Calu3 (cell line): ENCODE data around the gene PREP. TPM values are rescaled to one million over a fixed set of nuclear protein-coding genes. Genes with fewer than 3 reads are reported as not detected.
A peak's percentile ranks its signal among the peaks of the same experiment; 100 is the strongest.

Experiments
- BruUV-seq: library from RNA; stranded (reverse); fragments of 400-500 nt; replicated peaks from 2 replicates; lab custom pipeline; 2021; lab: Mats Ljungman, UMichigan
- CTCF ChIA-PET: fragments of 300-600 bp; sonication (Branson Sonifier 250); formaldehyde crosslinking; loops from one replicate; lab custom pipeline; 2022; ENCODE audit warnings: antibody characterized with exemption; lab: Charles Lee
- DNase-seq: peaks from one replicate; pipeline ENCODE4 v3.0.0; 2022
- H3K27ac Mint-ChIP-seq: one replicate; pipeline ENCODE4 v1.8.0; 2022; ENCODE audit warnings: mixed read lengths; ENCODE audit not compliant: unreplicated experiment
- H3K27me3 Mint-ChIP-seq: one replicate; pipeline ENCODE4 v1.8.0; 2022; ENCODE audit warnings: mixed read lengths; ENCODE audit not compliant: unreplicated experiment
- H3K36me3 Mint-ChIP-seq: one replicate; pipeline ENCODE4 v1.8.0; 2022; ENCODE audit warnings: mild to moderate bottlenecking, moderate library complexity, mixed read lengths; ENCODE audit not compliant: insufficient read depth, unreplicated experiment
- H3K4me1 Mint-ChIP-seq: one replicate; pipeline ENCODE4 v1.8.0; 2022; ENCODE audit warnings: mild to moderate bottlenecking, low read depth, mixed read lengths; ENCODE audit not compliant: unreplicated experiment
- H3K4me3 Mint-ChIP-seq: one replicate; pipeline ENCODE4 v1.8.0; 2022; ENCODE audit warnings: mild to moderate bottlenecking, low read depth, moderate library complexity, mixed read lengths; ENCODE audit not compliant: unreplicated experiment
- H3K9me3 Mint-ChIP-seq: one replicate; pipeline ENCODE4 v1.8.0; 2022; ENCODE audit warnings: low read depth, mixed read lengths; ENCODE audit not compliant: unreplicated experiment
- CTCF ChIP-seq: fragments of 200-600 bp; IDR thresholded peaks from one replicate; pipeline ENCODE4 v1.8.0; 2022; ENCODE audit warnings: antibody characterized with exemption; ENCODE audit not compliant: unreplicated experiment
- intact Hi-C: fragments of 100-400 bp; cut with micrococcal nuclease; formaldehyde crosslinking; loops from one replicate; pipeline ENCODE4 v1.10.0; 2022; ENCODE audit not compliant: unreplicated experiment
- total RNA-seq: library from RNA; stranded (reverse); gene quantifications from 2 replicates; pipeline ENCODE4 v1.2.3, GENCODE V29; 2022

Gene PREP
- total RNA-seq, 1 experiment from 2014 or later, result 70.4 TPM

GRCh38 chr6:105279463-105279862, 123.4 kb downstream of the PREP start:
- H3K27me3 Mint-ChIP-seq, result no peaks in the 10 kb centered on the region
- no peak for TF ChIP-seq CTCF
- no TSS peak for BruUV-seq
- peaks cover 12% of the 10 kb centered on the region for H3K36me3 Mint-ChIP-seq
- CTCF ChIA-PET, result no interaction called here
- no peak overlapping the region for H3K27ac Mint-ChIP-seq
- intact Hi-C loops, result no loop called here
- H3K4me3 Mint-ChIP-seq, result no peak overlapping the region
- no peaks in the 10 kb centered on the region for H3K4me1 Mint-ChIP-seq
- H3K9me3 Mint-ChIP-seq, result no peaks in the 10 kb centered on the region
- no peak for DNase-seq

GRCh38 chr6:105278813-105279212, 124.1 kb downstream of the PREP start:
- Mint-ChIP-seq H3K4me3 (no peak overlapping the region), H3K36me3 (peaks cover 8% of the 10 kb centered on the region), H3K27ac (no peak overlapping the region), H3K27me3 (no peaks in the 10 kb centered on the region), H3K4me1 (peaks cover 3% of the 10 kb centered on the region), H3K9me3 (no peaks in the 10 kb centered on the region)
- intact Hi-C loops, result no loop called here
- BruUV-seq, result no TSS peak
- CTCF ChIA-PET, result no interaction called here
- no peak for TF ChIP-seq CTCF
- DNase-seq, result no peak

- H3K27ac Mint-ChIP-seq, result no peak overlapping the region
- BruUV-seq, result TSS peak; percentile 56
- peaks cover 5% of the 10 kb centered on the region for H3K36me3 Mint-ChIP-seq
- H3K4me1 Mint-ChIP-seq, result peaks cover 11% of the 10 kb centered on the region
- H3K4me3 Mint-ChIP-seq, result no peak overlapping the region
- no peaks in the 10 kb centered on the region for H3K9me3 Mint-ChIP-seq
- TF ChIP-seq CTCF, result no peak
- CTCF ChIA-PET, result no interaction called here
- intact Hi-C loops, result no loop called here
- DNase-seq, result no peak
- no peaks in the 10 kb centered on the region for H3K27me3 Mint-ChIP-seq
Observed at GRCh38 chr6:105278035-105278434, 124.8 kb downstream of the PREP start.

GRCh38 chr6:105276374-105276773, 126.5 kb downstream of the PREP start:
- no peak overlapping the region for H3K4me3 Mint-ChIP-seq
- TF ChIP-seq CTCF, result no peak
- intact Hi-C loops, result no loop called here
- BruUV-seq, result no TSS peak
- no peaks in the 10 kb centered on the region for H3K9me3 Mint-ChIP-seq
- CTCF ChIA-PET, result no interaction called here
- peaks cover 17% of the 10 kb centered on the region for H3K4me1 Mint-ChIP-seq
- H3K27me3 Mint-ChIP-seq, result no peaks in the 10 kb centered on the region
- no peak overlapping the region for H3K27ac Mint-ChIP-seq
- H3K36me3 Mint-ChIP-seq, result peaks cover 10% of the 10 kb centered on the region
- DNase-seq, result no peak
